Neuronal stem cell (in vitro differentiated cells): ENCODE measurements around the gene OLIG2.

Experiments used
- DNase-seq: peaks from one replicate; pipeline ENCODE4 v3.0.0-alpha.2; 2013; ENCODE audit warnings: low spot score
- H2AFZ ChIP-seq: one replicate; pipeline ENCODE4 v1.6.1; 2013; ENCODE audit warnings: mild to moderate bottlenecking, low read length, inconsistent platforms
- H2AK5ac ChIP-seq: 2 replicates; pipeline ENCODE4 v1.6.1; 2013; ENCODE audit warnings: low read depth, mild to moderate bottlenecking, inconsistent platforms, low read length, moderate library complexity, mixed read lengths
- H2BK120ac ChIP-seq: 2 replicates; pipeline ENCODE4 v1.6.1; 2013; ENCODE audit warnings: low read depth, mild to moderate bottlenecking, inconsistent platforms, low read length, moderate library complexity, mixed read lengths
- H2BK12ac ChIP-seq: one replicate; pipeline ENCODE4 v1.6.1; 2013; ENCODE audit warnings: low read length, inconsistent platforms
- H2BK15ac ChIP-seq: 2 replicates; pipeline ENCODE4 v1.6.1; 2013; ENCODE audit warnings: mild to moderate bottlenecking, low read length, inconsistent platforms, mixed read lengths
- H2BK5ac ChIP-seq: one replicate; pipeline ENCODE4 v1.6.1; 2013; ENCODE audit warnings: inconsistent platforms, mild to moderate bottlenecking, low read length, moderate library complexity
- H3K14ac ChIP-seq: one replicate; pipeline ENCODE4 v1.6.1; 2013; ENCODE audit warnings: low read length, inconsistent platforms
- H3K18ac ChIP-seq: 2 replicates; pipeline ENCODE4 v1.6.1; 2013; ENCODE audit warnings: low read length, inconsistent platforms
- H3K23ac ChIP-seq: 2 replicates; pipeline ENCODE4 v1.6.1; 2013; ENCODE audit warnings: low read depth, mild to moderate bottlenecking, mixed read lengths, low read length, inconsistent platforms; ENCODE audit not compliant: poor library complexity
- H3K27ac ChIP-seq: replicated peaks from 3 replicates; pipeline ENCODE4 v1.5.1; 2013; ENCODE audit warnings: low read length, inconsistent platforms
- H3K27me3 ChIP-seq, 3 experiments: 2 replicates each; pipeline ENCODE4 v1.6.1; 2013; ENCODE audit warnings: low read length in 3 of 3, mild to moderate bottlenecking in 2 of 3, inconsistent platforms in 1 of 3, low read depth in 1 of 3, mixed read lengths in 1 of 3, moderate library complexity in 1 of 3; ENCODE audit not compliant: control insufficient read depth in 3 of 3, insufficient read depth in 3 of 3
- H3K36me3 ChIP-seq, 2 donors: replicated peaks in 1 of 2; 2 replicates each; pipeline ENCODE4 v1.6.1; 2013; ENCODE audit warnings: low read length in 2 of 2; ENCODE audit not compliant: control insufficient read depth in 2 of 2, insufficient read depth in 2 of 2
- H3K4ac ChIP-seq: 2 replicates; pipeline ENCODE4 v1.6.1; 2013; ENCODE audit warnings: inconsistent platforms, mild to moderate bottlenecking, low read length, moderate library complexity
- H3K4me1 ChIP-seq, 2 donors: 1 replicate in 1 of 2; 2 replicates in 1 of 2; pipeline ENCODE4 v1.6.1; 2013; ENCODE audit warnings: low read length in 2 of 2, low read depth in 1 of 2; ENCODE audit not compliant: control insufficient read depth in 2 of 2, insufficient read depth in 1 of 2
- H3K4me2 ChIP-seq: one replicate; pipeline ENCODE4 v1.6.1; 2013; ENCODE audit warnings: mild to moderate bottlenecking, low read length, inconsistent platforms; ENCODE audit not compliant: insufficient read depth, poor library complexity, severe bottlenecking
- H3K4me3 ChIP-seq, 2 donors: 2 replicates each; pipeline ENCODE4 v1.5.1; 2013; ENCODE audit warnings: low read length in 2 of 2, mild to moderate bottlenecking in 2 of 2, inconsistent platforms in 1 of 2, moderate library complexity in 1 of 2
- H3K79me1 ChIP-seq: one replicate; pipeline ENCODE4 v1.6.1; 2013; ENCODE audit warnings: low read depth, mild to moderate bottlenecking, inconsistent platforms, low read length, moderate library complexity
- H3K9ac ChIP-seq: one replicate; pipeline ENCODE4 v1.6.1; 2013; ENCODE audit warnings: mild to moderate bottlenecking, low read depth, low read length, inconsistent platforms; ENCODE audit not compliant: poor library complexity
- H3K9me3 ChIP-seq, 2 donors: replicated peaks in 1 of 2; 2 replicates each; pipeline versions ENCODE3 to v1.6.1; 2013; ENCODE audit warnings: low read length in 2 of 2, mild to moderate bottlenecking in 2 of 2, inconsistent platforms in 1 of 2, low read depth in 1 of 2, mixed read lengths in 1 of 2, moderate library complexity in 1 of 2; ENCODE audit not compliant: control insufficient read depth in 2 of 2, insufficient read depth in 1 of 2
- H4K8ac ChIP-seq: one replicate; pipeline ENCODE4 v1.6.1; 2013; ENCODE audit warnings: low read depth, mild to moderate bottlenecking, inconsistent platforms, low read length, moderate library complexity
- H4K91ac ChIP-seq: one replicate; pipeline ENCODE4 v1.6.1; 2013; ENCODE audit warnings: low read length, low read depth, mild to moderate bottlenecking, inconsistent platforms; ENCODE audit not compliant: poor library complexity
- WGBS, 2 donors: extraction: QIAGEN DNeasy Blood & Tissue Kit; methylation state at CpG; one replicate each; pipeline ENCODE4 v1.1.7; 2013; ENCODE audit warnings: missing lambda C conversion rate in 2 of 2, mixed read lengths in 1 of 2; ENCODE audit not compliant: insufficient read length in 2 of 2, insufficient replicate concordance in 1 of 2; ENCODE audit errors: extremely low coverage in 2 of 2; 5-methylcytosine and 5-hydroxymethylcytosine counted together

OLIG2 gene

GRCh38 chr21:33029975-33030461, 4.3 kb downstream of the OLIG2 start:
- Histone ChIP-seq H2BK5ac (no peak overlapping the region), H3K4ac (no peak overlapping the region), H3K27ac (no peak overlapping the region), H3K4me1 (peaks cover 0 to 7% of the 10 kb centered on the region in 2 donors), H3K23ac (no peak overlapping the region), H2AK5ac (no peak overlapping the region), H4K91ac (no peak overlapping the region), H3K4me3 (no peak overlapping the region), H3K36me3 (no peaks in the 10 kb centered on the region), H3K79me1 (no peaks in the 10 kb centered on the region), H2BK120ac (no peak overlapping the region), H3K4me2 (no peak overlapping the region), H2AFZ (no peak overlapping the region), H3K9ac (no peak overlapping the region), H2BK15ac (no peak overlapping the region), H3K9me3 (peaks cover 6 to 9% of the 10 kb centered on the region in 2 donors), H3K27me3 (peaks cover 69 to 99% (median 98%) of the 10 kb centered on the region in 3 experiments), H4K8ac (no peak overlapping the region), H3K14ac (no peak overlapping the region), H3K18ac (no peak overlapping the region), H2BK12ac (no peak overlapping the region)
- DNase-seq, result no peak
- WGBS, 2 donors, result no CpG with 5 or more reads among the region's 10 CpGs

GRCh38 chr21:33030633-33031032, 4.9 kb downstream of the OLIG2 start:
- H3K9me3 ChIP-seq, result peaks cover 6 to 9% of the 10 kb centered on the region in 2 donors
- no peak overlapping the region for H2BK5ac ChIP-seq
- peak overlapping the region; percentile 15 for H3K18ac ChIP-seq
- H3K9ac ChIP-seq, result peak overlapping the region; percentile 26
- H3K27ac ChIP-seq, result no peak overlapping the region
- H3K4me1 ChIP-seq, result peaks cover 0 to 7% of the 10 kb centered on the region in 2 donors
- H2AFZ ChIP-seq, result no peak overlapping the region
- H3K4ac ChIP-seq, result no peak overlapping the region
- H3K4me2 ChIP-seq, result no peak overlapping the region
- no peak for DNase-seq
- peak overlapping the region; percentile 25 for H2AK5ac ChIP-seq
- H3K27me3 ChIP-seq, result peaks cover 66 to 100% (median 99%) of the 10 kb centered on the region in 3 experiments
- no peak overlapping the region for H4K91ac ChIP-seq
- H4K8ac ChIP-seq, result no peak overlapping the region
- WGBS, 2 donors, result no CpG with 5 or more reads among the region's 6 CpGs
- H3K23ac ChIP-seq, result peak overlapping the region; percentile 5
- H3K4me3 ChIP-seq, result no peak overlapping the region
- no peaks in the 10 kb centered on the region for H3K79me1 ChIP-seq
- H3K36me3 ChIP-seq, result no peaks in the 10 kb centered on the region
- H2BK120ac ChIP-seq, result no peak overlapping the region
- peak overlapping the region; percentile 32 for H2BK15ac ChIP-seq
- H3K14ac ChIP-seq, result no peak overlapping the region
- H2BK12ac ChIP-seq, result no peak overlapping the region

- WGBS, 2 donors, result no CpG with 5 or more reads among the region's 10 CpGs
- DNase-seq, result no peak
- H3K4me1 ChIP-seq, result peaks cover 0 to 4% of the 10 kb centered on the region in 2 donors
Measured at GRCh38 chr21:33031152-33031911, 5.6 kb downstream of the OLIG2 start.

GRCh38 chr21:33032434-33033047, 6.8 kb downstream of the OLIG2 start:
- no peak overlapping the region for H3K27ac ChIP-seq

More at GRCh38 chr21:33031152-33031911, 5.6 kb downstream of the OLIG2 start:
- H2BK5ac ChIP-seq, result no peak overlapping the region
- no peak overlapping the region for H3K4ac ChIP-seq
- no peak overlapping the region for H4K8ac ChIP-seq
- H3K4me2 ChIP-seq, result no peak overlapping the region
- no peak overlapping the region for H3K18ac ChIP-seq
- no peak overlapping the region for H3K23ac ChIP-seq
- H2BK120ac ChIP-seq, result no peak overlapping the region
- no peak overlapping the region for H3K27ac ChIP-seq
- no peak overlapping the region for H2BK12ac ChIP-seq
- peak overlapping the region; percentile 25 for H2AK5ac ChIP-seq
- H2AFZ ChIP-seq, result no peak overlapping the region
- H3K14ac ChIP-seq, result no peak overlapping the region
- H3K79me1 ChIP-seq, result no peaks in the 10 kb centered on the region
- peaks cover 60 to 97% (median 92%) of the 10 kb centered on the region in 3 experiments for H3K27me3 ChIP-seq
- no peak overlapping the region for H3K9ac ChIP-seq
- peaks cover 6 to 9% of the 10 kb centered on the region in 2 donors for H3K9me3 ChIP-seq
- peak overlapping the region; percentile 32 for H2BK15ac ChIP-seq
- H4K91ac ChIP-seq, result no peak overlapping the region
- no peak overlapping the region for H3K4me3 ChIP-seq
- no peaks in the 10 kb centered on the region for H3K36me3 ChIP-seq

More at GRCh38 chr21:33032434-33033047, 6.8 kb downstream of the OLIG2 start:
- no peak overlapping the region for H3K18ac ChIP-seq
- no peak overlapping the region for H3K4me2 ChIP-seq
- H3K9ac ChIP-seq, result no peak overlapping the region
- no peak overlapping the region for H2BK15ac ChIP-seq
- H4K91ac ChIP-seq, result no peak overlapping the region
- no peaks in the 10 kb centered on the region for H3K4me1 ChIP-seq
- peaks cover 3 to 7% of the 10 kb centered on the region in 2 donors for H3K9me3 ChIP-seq
- H3K79me1 ChIP-seq, result no peaks in the 10 kb centered on the region
- H3K36me3 ChIP-seq, result no peaks in the 10 kb centered on the region
- H3K23ac ChIP-seq, result no peak overlapping the region
- no peak overlapping the region for H2BK5ac ChIP-seq
- H3K4me3 ChIP-seq, result no peak overlapping the region
- no peak overlapping the region for H4K8ac ChIP-seq
- H2AFZ ChIP-seq, result no peak overlapping the region
- no peak for DNase-seq
- H2BK12ac ChIP-seq, result no peak overlapping the region
- H3K14ac ChIP-seq, result no peak overlapping the region
- H3K4ac ChIP-seq, result no peak overlapping the region
- H2BK120ac ChIP-seq, result no peak overlapping the region
- H2AK5ac ChIP-seq, result no peak overlapping the region
- H3K27me3 ChIP-seq, result peaks cover 49 to 97% (median 88%) of the 10 kb centered on the region in 3 experiments
- WGBS, 2 donors, result no CpG with 5 or more reads among the region's 10 CpGs
